ENCODE measurements around the gene COG2.

Gene COG2

GRCh38 chr1:230658691-230659090 lies 16.4 kb downstream of the COG2 start:
- H3K36me3 ChIP-seq (ENCODE audit: control insufficient read depth in 5 of 5, insufficient read depth in 5 of 5, low read length in 5 of 5): peaks cover 9 to 29% (median 19%) of the 10 kb centered on the region in 5 donors
- no peak overlapping the region for H3K9ac ChIP-seq (ENCODE audit: low read length in 5 of 5)
- no peaks in the 10 kb centered on the region for H3K27me3 ChIP-seq (ENCODE audit: control insufficient read depth in 5 of 5, insufficient read depth in 4 of 5, low read length in 5 of 5)
- H3K4me3 ChIP-seq (ENCODE audit: low read depth in 1 of 5, low read length in 5 of 5): no peak overlapping the region
- peaks cover 0 to 4% (median 0%) of the 10 kb centered on the region in 5 donors for H3K4me1 ChIP-seq (ENCODE audit: control insufficient read depth in 5 of 5, insufficient read depth in 5 of 5, low read length in 5 of 5)
- H3K9me3 ChIP-seq (ENCODE audit: control insufficient read depth in 5 of 5, low read length in 5 of 5): no peaks in the 10 kb centered on the region
- no peak overlapping the region for H3K27ac ChIP-seq (ENCODE audit: low read depth, low read length)

DNA sequence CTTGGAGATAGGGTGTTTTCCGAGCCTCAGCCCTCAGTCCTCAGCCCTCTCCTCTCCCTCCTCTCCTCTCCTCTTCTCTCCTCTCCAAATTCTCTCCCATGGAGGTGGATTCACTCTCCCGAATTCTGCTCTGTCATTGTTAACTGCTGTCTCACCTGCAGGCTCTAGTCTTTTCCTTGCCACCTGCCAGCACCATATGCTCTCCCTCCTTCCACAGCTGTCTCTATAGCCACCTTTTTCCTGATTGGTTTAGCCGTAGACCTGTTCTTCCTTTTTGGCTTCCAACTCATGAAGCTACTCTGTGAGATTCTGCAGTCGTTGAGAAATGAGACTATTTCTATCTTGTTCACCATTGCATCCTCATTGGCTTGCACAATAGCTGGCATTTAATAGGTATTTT lies 19.7 kb downstream of the COG2 start:
- H3K4me3 ChIP-seq (ENCODE audit: low read depth in 1 of 5, low read length in 5 of 5): no peak overlapping the region
- H3K9me3 ChIP-seq (ENCODE audit: control insufficient read depth in 5 of 5, low read length in 5 of 5): no peaks in the 10 kb centered on the region
- H3K9ac ChIP-seq (ENCODE audit: low read length in 5 of 5): no peak overlapping the region
- H3K4me1 ChIP-seq (ENCODE audit: control insufficient read depth in 5 of 5, insufficient read depth in 5 of 5, low read length in 5 of 5): peaks cover 0 to 4% (median 0%) of the 10 kb centered on the region in 5 donors
- H3K27ac ChIP-seq (ENCODE audit: low read depth, low read length): no peak overlapping the region
- H3K36me3 ChIP-seq (ENCODE audit: control insufficient read depth in 5 of 5, insufficient read depth in 5 of 5, low read length in 5 of 5): peaks cover 32 to 61% (median 41%) of the 10 kb centered on the region in 5 donors
- no peaks in the 10 kb centered on the region for H3K27me3 ChIP-seq (ENCODE audit: control insufficient read depth in 5 of 5, insufficient read depth in 4 of 5, low read length in 5 of 5)

DNA sequence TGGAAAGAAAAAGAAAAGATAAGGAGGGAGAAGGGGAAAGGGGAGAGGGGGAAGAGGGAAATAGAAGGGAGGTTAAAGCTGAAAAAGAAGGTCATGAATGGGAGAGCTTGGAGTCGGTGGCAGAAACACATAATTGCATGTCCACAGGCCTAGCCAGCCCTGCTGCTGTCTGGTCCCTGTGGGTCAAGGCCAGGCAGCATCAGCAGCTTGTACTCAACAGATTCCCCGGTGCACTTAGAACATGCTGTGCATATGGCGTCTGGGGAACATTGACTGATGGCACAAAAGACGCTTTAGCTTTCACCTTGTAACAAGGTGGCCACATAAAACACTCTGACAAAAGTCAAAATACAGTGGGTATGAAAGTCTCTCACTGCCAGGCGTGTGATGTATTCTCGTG lies 25.9 kb downstream of the COG2 start:
- Histone ChIP-seq H3K4me1 (ENCODE audit: control insufficient read depth in 5 of 5, insufficient read depth in 5 of 5, low read length in 5 of 5) (no peaks in the 10 kb centered on the region), H3K36me3 (ENCODE audit: control insufficient read depth in 5 of 5, insufficient read depth in 5 of 5, low read length in 5 of 5) (peaks cover 43 to 94% (median 71%) of the 10 kb centered on the region in 5 donors), H3K27me3 (ENCODE audit: control insufficient read depth in 5 of 5, insufficient read depth in 4 of 5, low read length in 5 of 5) (no peaks in the 10 kb centered on the region)

DNA sequence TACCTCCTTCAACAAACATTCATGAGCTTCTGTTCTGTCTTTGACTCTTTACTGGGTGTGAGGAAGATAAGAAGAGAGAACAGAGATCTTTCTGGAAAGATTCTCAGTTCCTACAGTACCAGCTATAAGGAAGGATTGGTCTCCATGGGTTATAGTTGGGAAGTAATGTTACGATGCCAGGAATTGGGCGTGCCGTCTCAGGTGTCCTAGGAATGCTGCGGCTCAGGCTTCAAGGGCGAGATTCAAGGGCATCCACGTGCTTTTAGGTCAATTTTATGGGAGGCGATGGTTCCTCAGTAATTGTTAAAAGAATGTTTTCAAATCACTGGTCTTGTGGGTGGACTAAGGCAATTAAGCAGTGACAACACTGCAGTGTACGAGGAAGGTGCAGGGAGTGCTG lies 27.3 kb downstream of the COG2 start:
- Histone ChIP-seq H3K27me3 (ENCODE audit: control insufficient read depth in 5 of 5, insufficient read depth in 4 of 5, low read length in 5 of 5) (no peaks in the 10 kb centered on the region), H3K4me3 (ENCODE audit: low read depth in 1 of 5, low read length in 5 of 5) (no peak overlapping the region), H3K27ac (ENCODE audit: low read depth, low read length) (no peak overlapping the region), H3K36me3 (ENCODE audit: control insufficient read depth in 5 of 5, insufficient read depth in 5 of 5, low read length in 5 of 5) (peaks cover 48 to 93% (median 73%) of the 10 kb centered on the region in 5 donors), H3K9me3 (ENCODE audit: control insufficient read depth in 5 of 5, low read length in 5 of 5) (no peaks in the 10 kb centered on the region), H3K4me1 (ENCODE audit: control insufficient read depth in 5 of 5, insufficient read depth in 5 of 5, low read length in 5 of 5) (no peaks in the 10 kb centered on the region), H3K9ac (ENCODE audit: low read length in 5 of 5) (no peak overlapping the region)

More for the DNA sequence above, 25.9 kb downstream of the COG2 start:
- H3K27ac ChIP-seq (ENCODE audit: low read depth, low read length): no peak overlapping the region
- no peaks in the 10 kb centered on the region for H3K9me3 ChIP-seq (ENCODE audit: control insufficient read depth in 5 of 5, low read length in 5 of 5)
- no peak overlapping the region for H3K4me3 ChIP-seq (ENCODE audit: low read depth in 1 of 5, low read length in 5 of 5)
- no peak overlapping the region for H3K9ac ChIP-seq (ENCODE audit: low read length in 5 of 5)

GRCh38 chr1:230674581-230674980 lies 32.3 kb downstream of the COG2 start:
- no peak overlapping the region for H3K9ac ChIP-seq (ENCODE audit: low read length in 5 of 5)
- H3K27ac ChIP-seq (ENCODE audit: low read depth, low read length): no peak overlapping the region
- H3K36me3 ChIP-seq (ENCODE audit: control insufficient read depth in 5 of 5, insufficient read depth in 5 of 5, low read length in 5 of 5): peaks cover 52 to 85% (median 57%) of the 10 kb centered on the region in 5 donors
- H3K4me1 ChIP-seq (ENCODE audit: control insufficient read depth in 5 of 5, insufficient read depth in 5 of 5, low read length in 5 of 5): no peaks in the 10 kb centered on the region
- H3K4me3 ChIP-seq (ENCODE audit: low read depth in 1 of 5, low read length in 5 of 5): no peak overlapping the region
- no peaks in the 10 kb centered on the region for H3K9me3 ChIP-seq (ENCODE audit: control insufficient read depth in 5 of 5, low read length in 5 of 5)
- H3K27me3 ChIP-seq (ENCODE audit: control insufficient read depth in 5 of 5, insufficient read depth in 4 of 5, low read length in 5 of 5): no peaks in the 10 kb centered on the region

GRCh38 chr1:230677200-230677599 lies 34.9 kb downstream of the COG2 start:
- no peaks in the 10 kb centered on the region for H3K27me3 ChIP-seq (ENCODE audit: control insufficient read depth in 5 of 5, insufficient read depth in 4 of 5, low read length in 5 of 5)
- H3K27ac ChIP-seq (ENCODE audit: low read depth, low read length): no peak overlapping the region
- peaks cover 0 to 5% (median 0%) of the 10 kb centered on the region in 5 donors for H3K4me1 ChIP-seq (ENCODE audit: control insufficient read depth in 5 of 5, insufficient read depth in 5 of 5, low read length in 5 of 5)
- no peaks in the 10 kb centered on the region for H3K9me3 ChIP-seq (ENCODE audit: control insufficient read depth in 5 of 5, low read length in 5 of 5)
- H3K4me3 ChIP-seq (ENCODE audit: low read depth in 1 of 5, low read length in 5 of 5): no peak overlapping the region
- H3K9ac ChIP-seq (ENCODE audit: low read length in 5 of 5): no peak overlapping the region
- peaks cover 46 to 73% (median 53%) of the 10 kb centered on the region in 5 donors for H3K36me3 ChIP-seq (ENCODE audit: control insufficient read depth in 5 of 5, insufficient read depth in 5 of 5, low read length in 5 of 5)

- no peak overlapping the region for H3K4me3 ChIP-seq (ENCODE audit: low read depth in 1 of 5, low read length in 5 of 5)
- no peaks in the 10 kb centered on the region for H3K9me3 ChIP-seq (ENCODE audit: control insufficient read depth in 5 of 5, low read length in 5 of 5)
- no peak overlapping the region for H3K9ac ChIP-seq (ENCODE audit: low read length in 5 of 5)
- peaks cover 40 to 78% (median 49%) of the 10 kb centered on the region in 5 donors for H3K36me3 ChIP-seq (ENCODE audit: control insufficient read depth in 5 of 5, insufficient read depth in 5 of 5, low read length in 5 of 5)
- H3K4me1 ChIP-seq (ENCODE audit: control insufficient read depth in 5 of 5, insufficient read depth in 5 of 5, low read length in 5 of 5): peaks cover 0 to 5% (median 0%) of the 10 kb centered on the region in 5 donors
- no peak overlapping the region for H3K27ac ChIP-seq (ENCODE audit: low read depth, low read length)
- H3K27me3 ChIP-seq (ENCODE audit: control insufficient read depth in 5 of 5, insufficient read depth in 4 of 5, low read length in 5 of 5): no peaks in the 10 kb centered on the region
These were observed 36.9 kb downstream of the COG2 start for GRCh38 chr1:230679192-230679591.

- H3K36me3 ChIP-seq (ENCODE audit: control insufficient read depth in 5 of 5, insufficient read depth in 5 of 5, low read length in 5 of 5): peaks cover 42 to 78% (median 54%) of the 10 kb centered on the region in 5 donors
- no peaks in the 10 kb centered on the region for H3K27me3 ChIP-seq (ENCODE audit: control insufficient read depth in 5 of 5, insufficient read depth in 4 of 5, low read length in 5 of 5)
- H3K9me3 ChIP-seq (ENCODE audit: control insufficient read depth in 5 of 5, low read length in 5 of 5): no peaks in the 10 kb centered on the region
- H3K4me3 ChIP-seq (ENCODE audit: low read depth in 1 of 5, low read length in 5 of 5): no peak overlapping the region
- H3K4me1 ChIP-seq (ENCODE audit: control insufficient read depth in 5 of 5, insufficient read depth in 5 of 5, low read length in 5 of 5): peaks cover 0 to 5% (median 0%) of the 10 kb centered on the region in 5 donors
- no peak overlapping the region for H3K9ac ChIP-seq (ENCODE audit: low read length in 5 of 5)
- H3K27ac ChIP-seq (ENCODE audit: low read depth, low read length): no peak overlapping the region
These were observed 37.5 kb downstream of the COG2 start for GRCh38 chr1:230679825-230680224.

- H3K27ac ChIP-seq (ENCODE audit: low read depth, low read length): no peak overlapping the region
- H3K4me3 ChIP-seq (ENCODE audit: low read depth in 1 of 5, low read length in 5 of 5): no peak overlapping the region
- no peak overlapping the region for H3K9ac ChIP-seq (ENCODE audit: low read length in 5 of 5)
- H3K36me3 ChIP-seq (ENCODE audit: control insufficient read depth in 5 of 5, insufficient read depth in 5 of 5, low read length in 5 of 5): peaks cover 42 to 80% (median 59%) of the 10 kb centered on the region in 5 donors
- H3K4me1 ChIP-seq (ENCODE audit: control insufficient read depth in 5 of 5, insufficient read depth in 5 of 5, low read length in 5 of 5): peaks cover 0 to 5% (median 0%) of the 10 kb centered on the region in 5 donors
- no peaks in the 10 kb centered on the region for H3K27me3 ChIP-seq (ENCODE audit: control insufficient read depth in 5 of 5, insufficient read depth in 4 of 5, low read length in 5 of 5)
- no peaks in the 10 kb centered on the region for H3K9me3 ChIP-seq (ENCODE audit: control insufficient read depth in 5 of 5, low read length in 5 of 5)
These were observed 38.2 kb downstream of the COG2 start for GRCh38 chr1:230680300-230681025.

- Histone ChIP-seq H3K36me3 (ENCODE audit: control insufficient read depth in 5 of 5, insufficient read depth in 5 of 5, low read length in 5 of 5) (peaks cover 44 to 81% (median 64%) of the 10 kb centered on the region in 5 donors), H3K4me1 (ENCODE audit: control insufficient read depth in 5 of 5, insufficient read depth in 5 of 5, low read length in 5 of 5) (peaks cover 0 to 5% (median 0%) of the 10 kb centered on the region in 5 donors), H3K9ac (ENCODE audit: low read length in 5 of 5) (no peak overlapping the region), H3K27ac (ENCODE audit: low read depth, low read length) (no peak overlapping the region), H3K27me3 (ENCODE audit: control insufficient read depth in 5 of 5, insufficient read depth in 4 of 5, low read length in 5 of 5) (no peaks in the 10 kb centered on the region), H3K4me3 (ENCODE audit: low read depth in 1 of 5, low read length in 5 of 5) (no peak overlapping the region), H3K9me3 (ENCODE audit: control insufficient read depth in 5 of 5, low read length in 5 of 5) (no peaks in the 10 kb centered on the region)
These were observed 39.3 kb downstream of the COG2 start for GRCh38 chr1:230681599-230681998.

Measured in subcutaneous abdominal adipose tissue (tissue), 5 donors.